Lung microvascular endothelial cell (primary cell): Measurements from ENCODE around the gene WEE2. TPM values are rescaled to one million over a fixed set of nuclear protein-coding genes. Genes with fewer than 3 reads are reported as not detected.
"Not testable (repeated sequence)": the region's sequence is repeated elsewhere in the genome, so short reads cannot be mapped to it uniquely, and the experiment has no call there.

ENCODE experiments used
- DNase-seq, 2 donors: peaks; one replicate each; pipeline versions ENCODE4 v3.0.0 to v3.0.0-alpha.2; 2010; ENCODE audit warnings: low read depth in 2 of 2
- total RNA-seq: library from RNA; depleted of rRNA; stranded (reverse); fragments of >200 nt; gene quantifications from 2 replicates; pipeline ENCODE4 v1.2.1, GENCODE V29; 2014

WEE2 gene
- total RNA-seq, 1 donor from 2014 or later: under 0.01 TPM

GRCh38 chr7:141689072-141689825 is 18.9 kb upstream of the WEE2 start:
- DNase-seq: not testable (repeated sequence)

DNA sequence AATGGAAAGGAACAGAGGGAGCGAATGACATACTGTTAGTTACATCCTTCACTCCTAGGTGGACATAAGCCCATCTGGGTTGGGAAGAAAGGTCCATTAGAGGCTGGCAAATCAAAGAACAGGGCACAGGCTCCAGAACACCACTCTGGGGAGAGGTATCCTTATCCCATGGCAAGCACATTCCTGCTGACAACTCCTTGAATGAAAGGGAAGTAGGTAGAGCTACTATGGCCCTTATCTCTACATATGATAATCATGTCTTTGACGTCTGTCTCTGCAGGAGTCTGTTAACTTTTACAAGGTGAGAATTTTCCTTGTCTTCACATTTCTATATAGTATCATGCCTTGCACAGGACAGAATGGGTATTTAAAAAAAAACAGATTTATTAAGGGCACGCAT is 16.6 kb upstream of the WEE2 start:
- DNase-seq: no peak

DNA sequence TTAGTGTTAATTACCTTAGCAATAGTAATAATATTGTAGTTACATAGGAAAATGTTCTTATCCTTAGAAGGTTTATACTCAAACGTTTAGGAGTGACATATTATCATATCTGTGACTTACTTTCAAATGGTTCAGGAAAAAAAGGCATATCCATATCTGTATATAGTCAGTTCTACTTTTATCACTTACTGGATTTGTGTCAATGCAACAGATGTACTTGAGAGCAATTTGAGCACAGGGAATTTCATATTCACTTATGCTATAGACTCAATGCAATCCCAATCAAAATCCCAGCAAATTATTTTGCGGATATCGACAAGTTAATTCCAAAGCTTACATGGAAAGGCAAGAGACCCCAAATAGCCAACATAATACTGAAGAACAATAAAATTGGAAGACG is 16.2 kb upstream of the WEE2 start:
- DNase-seq: no peak

- DNase-seq: no peak
Measured at GRCh38 chr7:141693082-141693481, 15.1 kb upstream of the WEE2 start.

GRCh38 chr7:141695803-141696289 is 12.3 kb upstream of the WEE2 start:
- no peak for DNase-seq

DNA sequence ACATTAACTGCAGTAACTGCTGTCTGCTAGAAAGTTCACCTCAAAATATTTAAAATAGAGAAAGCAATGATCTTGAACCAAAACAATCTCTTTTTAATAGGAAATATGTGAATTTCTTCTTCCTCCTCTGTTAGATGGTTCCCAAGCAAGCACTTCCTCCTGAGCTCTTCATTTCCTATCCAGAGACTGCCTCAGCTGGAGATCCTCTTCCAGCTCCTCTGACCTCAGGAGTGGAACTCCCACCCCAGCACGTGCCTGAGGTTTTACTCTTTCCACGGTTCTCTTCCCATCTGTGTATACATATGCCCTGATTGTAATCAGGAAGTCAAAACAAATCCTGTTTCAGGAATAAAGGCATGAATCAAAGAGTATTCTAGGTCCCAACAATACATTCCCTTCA is 11.8 kb upstream of the WEE2 start:
- peak; percentile 36 to 63 for DNase-seq

DNA sequence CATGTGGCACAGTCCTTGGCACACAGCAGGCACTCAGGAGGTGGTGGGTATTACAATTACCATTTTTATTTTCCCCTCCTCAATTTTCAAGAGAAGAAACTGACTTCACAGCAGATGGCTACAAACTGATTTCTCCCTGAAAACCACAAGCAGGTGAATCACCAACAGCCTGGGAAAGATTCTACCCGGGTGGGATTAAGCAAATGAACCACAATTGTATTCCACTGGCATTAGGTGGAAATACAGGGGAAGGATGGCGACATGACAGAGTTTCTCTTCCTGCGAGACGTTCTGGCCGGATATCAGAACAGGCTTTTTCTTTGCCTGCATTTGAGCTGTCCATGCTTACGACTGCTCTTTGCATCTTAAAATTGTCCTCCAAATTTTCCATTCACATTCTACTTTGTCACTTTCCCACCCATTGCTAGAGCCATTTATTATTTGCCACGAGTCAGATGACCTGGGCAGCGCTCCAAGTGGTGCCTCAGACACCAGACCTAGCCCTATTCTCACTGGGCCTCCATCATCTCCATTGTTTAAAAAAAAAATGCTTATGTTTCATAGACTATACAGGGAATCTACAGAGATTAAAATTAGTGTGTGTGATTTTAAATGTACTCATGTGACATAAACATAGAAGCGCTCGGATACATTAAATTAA is 10.8 kb upstream of the WEE2 start:
- peak; percentile 68 to 89 for DNase-seq

- peak in 1 of 2 donors; percentile 31 for DNase-seq
Measured at GRCh38 chr7:141698247-141699015, 9.7 kb upstream of the WEE2 start.

DNA sequence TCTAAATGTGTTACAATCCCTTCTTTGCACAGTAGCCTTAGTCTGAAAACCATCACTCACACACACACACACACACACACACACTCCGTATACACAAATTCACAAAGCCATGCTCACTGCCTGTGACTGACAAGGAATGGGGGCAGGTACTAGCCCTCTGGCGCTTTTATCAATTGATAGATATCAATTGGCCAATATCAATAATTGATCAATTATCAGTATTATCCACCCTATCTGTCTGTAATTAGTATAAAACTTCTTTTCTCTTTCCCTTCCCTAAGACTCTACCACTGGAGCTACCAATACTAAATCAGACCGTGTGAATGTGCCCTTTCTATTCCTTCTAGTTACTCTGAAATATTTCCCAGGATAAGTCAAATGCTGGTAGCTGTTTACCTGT is 8.3 kb upstream of the WEE2 start:
- DNase-seq: no peak

GRCh38 chr7:141700296-141700847 is 7.8 kb upstream of the WEE2 start:
- DNase-seq: no peak

DNA sequence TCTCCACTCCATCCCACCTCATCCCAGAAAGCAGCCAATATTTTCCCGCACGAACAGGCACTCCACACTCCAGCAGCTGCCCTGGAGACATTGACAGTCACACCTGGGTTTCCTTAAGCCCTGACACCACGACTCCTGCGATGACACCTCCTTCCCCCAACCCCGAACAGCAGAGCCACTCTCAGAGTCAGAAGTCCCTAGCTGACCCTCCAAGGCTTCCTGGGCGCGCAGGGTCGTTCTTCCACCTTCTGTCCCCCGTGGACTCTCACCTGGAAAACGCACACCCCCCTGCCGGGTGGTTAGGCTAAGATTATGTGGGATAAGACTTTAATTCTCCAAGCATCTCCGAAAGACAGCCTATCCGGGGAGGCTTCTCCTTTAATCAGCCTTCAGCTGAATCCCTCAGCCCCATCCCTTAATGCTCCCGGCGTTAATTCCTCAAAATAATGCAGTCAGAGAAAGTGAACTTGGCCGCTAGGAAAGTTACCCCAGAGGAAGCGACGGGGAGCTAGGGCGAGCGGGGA is 7.2 kb upstream of the WEE2 start:
- DNase-seq: no peak

GRCh38 chr7:141701489-141702046 is 6.6 kb upstream of the WEE2 start:
- DNase-seq: peak; percentile 56 to 57

DNA sequence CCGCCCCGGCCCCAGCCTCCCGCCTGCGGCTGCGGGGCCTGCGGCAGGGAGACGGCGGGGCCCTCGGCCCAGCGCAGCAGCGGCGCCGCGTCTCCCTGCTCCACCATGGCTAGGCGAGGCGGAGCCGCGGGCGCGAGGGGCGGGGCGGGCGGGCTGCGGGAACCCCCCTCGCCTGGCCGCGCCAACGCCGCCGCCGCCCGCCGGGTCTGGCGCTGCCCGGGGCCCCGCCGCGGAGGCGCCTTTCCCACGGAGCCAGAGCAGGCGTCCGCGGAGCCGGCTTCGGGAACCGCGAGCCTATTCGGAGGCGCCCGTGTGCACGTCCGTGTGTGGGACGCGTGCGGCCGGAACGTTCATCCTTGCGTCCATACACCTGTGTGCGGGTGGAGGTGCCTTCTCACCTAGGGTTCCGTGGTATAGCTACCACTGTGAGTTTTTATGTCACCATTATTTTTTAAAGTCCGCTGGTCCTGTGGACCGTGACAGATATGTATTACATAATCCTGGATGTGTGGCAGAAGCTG is 6.0 kb upstream of the WEE2 start, which contains the start of gene DENND11:
Gene DENND11 (minus strand): TSS at position 120 of the 521 bp plus-strand sequence. CDS start 13 bp downstream, at position 107.
- peak; percentile 56 to 69 for DNase-seq

GRCh38 chr7:141702892-141703291 is 5.3 kb upstream of the WEE2 start:
- DNase-seq: no peak

GRCh38 chr7:141704112-141704511 is 4.0 kb upstream of the WEE2 start:
- DNase-seq: no peak

- no peak for DNase-seq
Measured at GRCh38 chr7:141704741-141705140, 3.4 kb upstream of the WEE2 start.

DNA sequence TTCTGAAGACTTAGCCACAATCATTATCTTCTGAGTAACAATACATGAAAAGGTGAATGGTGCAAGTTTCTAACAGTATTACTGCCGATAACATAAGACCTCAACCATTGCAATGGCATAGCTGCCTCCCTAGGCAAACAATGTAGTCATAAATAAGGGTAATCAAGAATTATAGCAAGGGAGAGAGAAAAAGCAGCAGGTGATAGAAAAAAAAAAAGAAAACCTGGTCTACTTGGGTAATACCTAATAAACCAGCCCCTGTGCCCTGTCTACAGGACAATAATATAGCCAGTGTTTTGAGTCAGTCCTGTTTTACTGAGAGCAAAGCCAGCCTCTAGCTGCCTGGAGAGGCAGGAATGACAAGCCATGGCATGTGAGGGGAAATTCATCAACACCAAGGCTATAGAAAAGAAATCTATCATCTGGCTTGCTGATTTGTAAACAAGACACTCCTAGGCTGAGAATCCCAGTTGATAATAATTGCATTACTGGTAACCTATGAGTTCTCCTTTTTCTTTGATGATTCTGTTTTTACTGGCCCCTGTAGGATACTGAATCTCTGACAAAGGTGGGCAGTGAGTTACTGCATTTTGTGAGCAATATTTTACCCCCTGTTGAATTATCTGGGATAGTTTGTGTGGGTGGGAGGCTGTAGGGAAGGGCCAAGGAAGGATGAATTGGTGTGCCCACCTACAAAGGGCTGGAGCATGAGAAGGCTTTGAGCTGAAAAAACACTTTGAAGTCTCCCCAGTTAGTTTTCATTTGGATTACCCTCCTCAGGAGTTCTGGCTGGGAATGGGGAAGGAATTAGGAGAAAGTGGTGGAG is 1.7 kb upstream of the WEE2 start:
- no peak for DNase-seq

GRCh38 chr7:141709318-141709717 is 1.2 kb downstream of the WEE2 start:
- DNase-seq: no peak

DNA sequence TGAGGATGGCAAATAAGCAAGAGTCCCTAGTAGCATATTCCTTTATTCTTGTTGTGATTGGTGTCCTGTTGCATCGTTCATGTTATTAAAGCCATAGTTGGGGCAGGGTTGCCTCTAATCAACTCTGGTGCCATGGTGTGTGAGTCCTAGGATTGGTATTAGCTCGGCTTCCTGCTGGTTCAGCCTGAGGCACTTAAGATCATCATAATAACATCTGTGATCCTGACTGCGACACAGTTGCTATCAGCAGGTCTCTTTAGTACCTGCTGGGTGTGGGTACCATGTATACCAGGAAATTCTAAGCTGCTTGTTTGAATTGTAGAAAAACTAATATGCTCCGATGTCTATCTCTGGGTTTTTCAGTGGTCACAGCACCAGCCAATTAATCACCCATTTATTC is 1.6 kb downstream of the WEE2 start:
- DNase-seq: no peak

DNA sequence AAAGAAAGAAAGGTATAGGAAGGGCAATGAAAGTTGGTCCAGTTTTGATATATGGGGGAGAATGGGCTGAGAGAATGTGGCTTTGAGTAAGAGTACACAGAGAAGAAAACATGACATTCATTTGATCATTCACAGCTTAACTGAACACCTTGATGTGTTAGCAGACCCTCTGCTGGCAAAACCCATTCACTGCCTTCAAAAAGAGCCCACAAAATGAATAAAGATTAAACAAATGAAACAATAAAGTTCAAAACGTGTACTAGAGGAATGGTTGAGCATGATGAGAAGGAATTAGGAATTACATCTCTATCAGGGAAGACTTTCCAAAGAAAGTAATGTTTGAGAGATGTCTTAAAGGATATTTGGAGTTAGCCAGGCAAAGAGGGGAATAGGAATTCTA is 2.1 kb downstream of the WEE2 start:
- DNase-seq: no peak
